Measurements from ENCODE around the gene GULP1.

The GULP1 gene

GRCh38 chr2:188320861-188321260 is 29.2 kb downstream of the GULP1 start (continued):
- TF ChIP-seq REST (tag by site-specific recombination; IDR thresholded peaks at IDR 0.05) (no peak), ZEB2 (tag by site-specific recombination; IDR thresholded peaks at IDR 0.05) (no peak), ZNF404 (tag by site-specific recombination; IDR thresholded peaks at IDR 0.05) (no peak), SALL2 (tag by site-specific recombination; IDR thresholded peaks at IDR 0.05; ENCODE audit: borderline replicate concordance) (no peak), BCL11B (tag by site-specific recombination; IDR thresholded peaks at IDR 0.05; ENCODE audit: low read depth) (no peak), ZNF398 (tag by site-specific recombination; IDR thresholded peaks at IDR 0.05) (no peak), PRDM1 (tag by site-specific recombination; IDR thresholded peaks at IDR 0.05) (no peak), KLF7 (tag by site-specific recombination; IDR thresholded peaks at IDR 0.05; ENCODE audit: borderline replicate concordance) (no peak), ATF2 (tag by site-specific recombination; IDR thresholded peaks at IDR 0.05; ENCODE audit: low read depth) (no peak), ZNF768 (tag by site-specific recombination; IDR thresholded peaks at IDR 0.05) (no peak)

- H3K27ac ChIP-seq (ENCODE audit: extremely low read depth, low read depth, low read length): no peak overlapping the region
- POLR2A ChIA-PET: interaction anchor here (1.4 kb wide), 1 partner anchor 30 kb away, joined by 5 read pairs; the partner anchor contains the start of gene GULP1
- peaks cover 22% of the 10 kb centered on the region for H3K4me1 ChIP-seq (ENCODE audit: control insufficient read depth, insufficient read depth, low read length)
- TF ChIP-seq KLF16 (tag by site-specific recombination; IDR thresholded peaks at IDR 0.05) (no peak), ZBTB6 (tag by site-specific recombination; IDR thresholded peaks at IDR 0.05) (no peak), ZNF654 (tag by site-specific recombination; IDR thresholded peaks at IDR 0.05; ENCODE audit: low read depth) (no peak), ZNF426 (tag by site-specific recombination; IDR thresholded peaks at IDR 0.05) (no peak), ZNF580 (tag by site-specific recombination; IDR thresholded peaks at IDR 0.05) (no peak), TCF7L2 (IDR thresholded peaks at IDR 0.05; ENCODE audit: borderline replicate concordance, low read depth, low read length) (no peak), SCRT2 (tag by site-specific recombination; IDR thresholded peaks at IDR 0.05) (no peak), PRDM1 (tag by site-specific recombination; IDR thresholded peaks at IDR 0.05) (no peak), ZBTB8A (tag by site-specific recombination; IDR thresholded peaks at IDR 0.05) (no peak), ZNF138 (tag by site-specific recombination; IDR thresholded peaks at IDR 0.05; ENCODE audit: borderline replicate concordance) (no peak), ZBTB7A (tag by site-specific recombination; IDR thresholded peaks at IDR 0.05; ENCODE audit: low read depth) (no peak), ZNF24 (tag by site-specific recombination; IDR thresholded peaks at IDR 0.05) (no peak), ZNF341 (tag by site-specific recombination; IDR thresholded peaks at IDR 0.05; ENCODE audit: low read depth) (no peak), ZNF292 (tag by site-specific recombination; IDR thresholded peaks at IDR 0.05; ENCODE audit: borderline replicate concordance, low read depth) (no peak)
- no peaks in the 10 kb centered on the region for H3K36me3 ChIP-seq (ENCODE audit: control insufficient read depth in 2 of 2, insufficient read depth in 1 of 2, low read length in 2 of 2)
- CTCF ChIA-PET: interaction anchor here (1.2 kb wide), 1 partner anchor 30 kb away, joined by 4 read pairs; no protein-coding TSS in a partner anchor
- H3K9me3 ChIP-seq (ENCODE audit: control insufficient read depth, insufficient read depth, low read depth, low read length): no peaks in the 10 kb centered on the region
- H3K4me3 ChIP-seq (ENCODE audit: low read depth, low read length): no peak overlapping the region
Observed at GRCh38 chr2:188322569-188323551, 31.2 kb downstream of the GULP1 start.

Data from HEK293 (cell line).